PFSK-1 (cell line): ENCODE data around the gene CD300H.

Experiments used
- FOXP2 ChIP-seq: optimal IDR thresholded peaks from 2 replicates; pipeline ENCODE3; 2011; ENCODE audit warnings: borderline replicate concordance, control low read depth, inconsistent platforms; ENCODE audit not compliant: insufficient read depth; ENCODE audit errors: extremely low read length, extremely low read depth
- POLR2AphosphoS5 ChIP-seq: IDR thresholded peaks from 2 replicates; pipeline ENCODE4 v1.6.1; 2012; ENCODE audit warnings: low read depth, mild to moderate bottlenecking, control low read depth, low read length, moderate library complexity
- REST ChIP-seq, 2 experiments: IDR thresholded peaks; 2 replicates each; pipeline versions ENCODE4 v1.6.1 to v1.8.0; 2011 to 2012; ENCODE audit warnings: low read depth in 2 of 2, low read length in 2 of 2, control low read depth in 1 of 2, inconsistent platforms in 1 of 2, mild to moderate bottlenecking in 1 of 2, moderate library complexity in 1 of 2; ENCODE audit not compliant: insufficient read depth in 1 of 2
- SIN3A ChIP-seq: IDR thresholded peaks from 2 replicates; pipeline ENCODE4 v1.6.1; 2012; ENCODE audit warnings: mild to moderate bottlenecking, low read length, moderate library complexity, borderline replicate concordance; ENCODE audit not compliant: insufficient read depth
- TAF1 ChIP-seq: IDR thresholded peaks from 2 replicates; pipeline ENCODE4 v1.6.1; 2012; ENCODE audit warnings: low read length, control low read depth, borderline replicate concordance; ENCODE audit not compliant: insufficient read depth

GRCh38 chr17:74529243-74529642, 38.1 kb downstream of the CD300H start:
- TF ChIP-seq SIN3A (no peak), POLR2AphosphoS5 (no peak), TAF1 (no peak), REST (IDR thresholded peaks at IDR 0.05; ENCODE audit: insufficient read depth in 1 of 2, low read depth in 2 of 2, low read length in 2 of 2) (no peak), FOXP2 (no peak)
